Measurements from ENCODE around the gene LSM14B. TPM values are rescaled to one million over a fixed set of nuclear protein-coding genes. Genes with fewer than 3 reads are reported as not detected.

The LSM14B gene
- total RNA-seq, 1 experiment from 2014 or later = 73.5 TPM

GRCh38 chr20:62168890-62169435 is 46.7 kb downstream of the LSM14B start:
- CTCF ChIA-PET = no interaction called here
- POLR2A ChIA-PET = no interaction called here
- DNase-seq (ENCODE audit: low spot score) (no peak), ATAC-seq (no peak)
- Mint-ChIP-seq H3K27ac (no peak overlapping the region), H3K4me1 (no peaks in the 10 kb centered on the region), H3K27me3 (ENCODE audit: low read depth) (no peaks in the 10 kb centered on the region), H3K36me3 (peaks cover 31% of the 10 kb centered on the region), H3K9me3 (no peaks in the 10 kb centered on the region), H3K4me3 (no peak overlapping the region)
- TF ChIP-seq ZNF317 (CRISPR knock-in tag; IDR thresholded peaks at IDR 0.05; ENCODE audit: borderline replicate concordance, low read depth) (no peak), TEAD1 (CRISPR knock-in tag; IDR thresholded peaks at IDR 0.05) (no peak), ARID4B (CRISPR knock-in tag; IDR thresholded peaks at IDR 0.05; ENCODE audit: borderline replicate concordance) (no peak), TCF7 (CRISPR knock-in tag; IDR thresholded peaks at IDR 0.05; ENCODE audit: low read depth) (no peak), SMAD3 (CRISPR knock-in tag; IDR thresholded peaks at IDR 0.05; ENCODE audit: borderline replicate concordance) (no peak), USF1 (CRISPR knock-in tag; IDR thresholded peaks at IDR 0.05) (no peak), IRF1 (CRISPR knock-in tag; IDR thresholded peaks at IDR 0.05) (no peak), ATF2 (CRISPR knock-in tag; IDR thresholded peaks at IDR 0.05; ENCODE audit: borderline replicate concordance, low read depth) (no peak), GRHL2 (CRISPR knock-in tag; IDR thresholded peaks at IDR 0.05; ENCODE audit: insufficient replicate concordance, severe bottlenecking) (no peak), HMGXB4 (CRISPR knock-in tag; IDR thresholded peaks at IDR 0.05) (no peak), IRF2 (CRISPR knock-in tag; IDR thresholded peaks at IDR 0.05; ENCODE audit: borderline replicate concordance, low read depth) (no peak), ZBTB21 (CRISPR knock-in tag; IDR thresholded peaks at IDR 0.05; ENCODE audit: borderline replicate concordance) (no peak), ZNF281 (CRISPR knock-in tag; IDR thresholded peaks at IDR 0.05) (no peak), CTCF (IDR thresholded peaks at IDR 0.05) (no peak), ZNF671 (CRISPR knock-in tag; IDR thresholded peaks at IDR 0.05) (no peak), FOXP1 (CRISPR knock-in tag; IDR thresholded peaks at IDR 0.05; ENCODE audit: borderline replicate concordance) (no peak), PRRX2 (CRISPR knock-in tag; IDR thresholded peaks at IDR 0.05) (no peak), ZNF512 (CRISPR knock-in tag; IDR thresholded peaks at IDR 0.05; ENCODE audit: borderline replicate concordance) (no peak), GTF2I (CRISPR knock-in tag; conservative IDR thresholded peaks at IDR 0.05) (no peak)
